GM23338 (cell line): ENCODE measurements around the gene ARID1B. TPM values are rescaled to one million over a fixed set of nuclear protein-coding genes. Genes with fewer than 3 reads are reported as not detected.

ENCODE experiments used
- ATAC-seq: fragments of 200-7000 bp; cut with Tn5 transposase; 3 replicates; pipeline ENCODE4 v1.9.1; 2020
- DNase-seq: peaks from one replicate; pipeline ENCODE4 v3.0.0-alpha.2; 2015; ENCODE audit warnings: low spot score
- H2AFZ ChIP-seq: fragments of 200-600 bp; sonication (generic); 2 replicates; pipeline ENCODE4 v1.8.0; 2016; ENCODE audit warnings: antibody characterized with exemption, mild to moderate bottlenecking, moderate library complexity
- H3F3A ChIP-seq: fragments of 200-600 bp; sonication (generic); replicated peaks from 2 replicates; pipeline ENCODE4 v1.8.0; 2017; ENCODE audit warnings: antibody characterized with exemption, mixed run types, low read depth
- H3K27ac ChIP-seq: fragments of 200-600 bp; sonication (generic); 2 replicates; pipeline ENCODE4 v1.6.1; 2016; ENCODE audit warnings: low read depth
- H3K27me3 ChIP-seq: fragments of 200-600 bp; sonication (generic); 2 replicates; pipeline ENCODE4 v1.8.0; 2016; ENCODE audit warnings: mild to moderate bottlenecking, mixed run types, moderate library complexity; ENCODE audit not compliant: insufficient read depth
- H3K36me3 ChIP-seq: fragments of 200-600 bp; sonication (generic); 2 replicates; pipeline ENCODE4 v1.8.0; 2016; ENCODE audit warnings: mild to moderate bottlenecking; ENCODE audit not compliant: insufficient read depth
- H3K4me1 ChIP-seq: fragments of 200-600 bp; sonication (generic); 2 replicates; pipeline ENCODE4 v1.8.0; 2016; ENCODE audit warnings: mild to moderate bottlenecking, moderate library complexity; ENCODE audit not compliant: insufficient read depth
- H3K4me2 ChIP-seq: fragments of 200-600 bp; sonication (generic); 2 replicates; pipeline ENCODE4 v1.7.1; 2017; ENCODE audit warnings: mixed run types
- H3K4me3 ChIP-seq: fragments of 200-600 bp; sonication (generic); 2 replicates; pipeline ENCODE4 v1.6.1; 2016; ENCODE audit warnings: mixed run types
- H3K79me2 ChIP-seq: fragments of 200-600 bp; sonication (generic); replicated peaks from 2 replicates; pipeline ENCODE4 v1.8.0; 2017; ENCODE audit warnings: mild to moderate bottlenecking; ENCODE audit not compliant: insufficient read depth
- H3K9me2 ChIP-seq: fragments of 200-600 bp; sonication (generic); 2 replicates; pipeline ENCODE4 v1.8.0; 2017; ENCODE audit not compliant: insufficient read depth
- H4K20me1 ChIP-seq: fragments of 200-600 bp; sonication (generic); replicated peaks from 2 replicates; pipeline ENCODE4 v1.8.0; 2017; ENCODE audit warnings: mild to moderate bottlenecking; ENCODE audit not compliant: insufficient read depth
- H3K27ac Mint-ChIP-seq: 2 replicates; pipeline ENCODE4 v1.8.0; 2020; ENCODE audit warnings: inconsistent platforms, mild to moderate bottlenecking, moderate library complexity, mixed read lengths
- H3K27me3 Mint-ChIP-seq: 3 replicates; pipeline ENCODE4 v1.8.0; 2022; ENCODE audit warnings: low read depth, mild to moderate bottlenecking, moderate library complexity, mixed read lengths, inconsistent platforms; ENCODE audit not compliant: insufficient read depth, poor library complexity
- H3K36me3 Mint-ChIP-seq: 3 replicates; pipeline ENCODE4 v1.8.0; 2021; ENCODE audit warnings: low read depth, mild to moderate bottlenecking, inconsistent platforms, moderate library complexity, mixed read lengths
- H3K4me1 Mint-ChIP-seq: 3 replicates; pipeline ENCODE4 v1.8.0; 2020; ENCODE audit warnings: mild to moderate bottlenecking, inconsistent platforms, mixed read lengths
- H3K4me3 Mint-ChIP-seq: 3 replicates; pipeline ENCODE4 v1.8.0; 2021; ENCODE audit warnings: moderate library complexity, mild to moderate bottlenecking, inconsistent platforms, mixed read lengths
- H3K9me3 Mint-ChIP-seq: 3 replicates; pipeline ENCODE4 v1.8.0; 2020; ENCODE audit warnings: moderate library complexity, mild to moderate bottlenecking, inconsistent platforms, mixed read lengths
- CREB1 ChIP-seq: fragments of 250-450 bp; sonication (Bioruptor Pico); IDR thresholded peaks from 2 replicates; pipeline ENCODE4 v1.5.0; 2020; ENCODE audit warnings: low read depth, mild to moderate bottlenecking, moderate library complexity
- EZH2 ChIP-seq: fragments of 200-600 bp; sonication (generic); IDR thresholded peaks from one replicate; pipeline ENCODE4 v1.8.0; 2017; ENCODE audit warnings: antibody characterized with exemption, mild to moderate bottlenecking, low read depth; ENCODE audit not compliant: unreplicated experiment
- NANOG ChIP-seq: IDR thresholded peaks from 2 replicates; pipeline ENCODE4 v1.6.1; 2016; ENCODE audit warnings: antibody characterized with exemption, borderline replicate concordance
- POLR2AphosphoS5 ChIP-seq: IDR thresholded peaks from 2 replicates; pipeline ENCODE4 v1.6.1; 2016; ENCODE audit warnings: antibody characterized with exemption, low read depth
- STAT1 ChIP-seq: IDR thresholded peaks from one replicate; pipeline ENCODE4 v1.6.1; 2016; ENCODE audit warnings: antibody characterized with exemption; ENCODE audit not compliant: unreplicated experiment
- ZNF331 ChIP-seq: fragments of 250-450 bp; sonication (Bioruptor Pico); IDR thresholded peaks from 2 replicates; pipeline ENCODE4 v1.5.0; 2020; ENCODE audit warnings: low read depth, mild to moderate bottlenecking, moderate library complexity
- polyA plus RNA-seq: library from polyadenylated mRNA; unstranded; fragments of >200 nt; fragmentation: Nextera tagmentation; extraction: Ambion mirVana; gene quantifications from 2 replicates; pipeline ENCODE4 v1.2.1, GENCODE V29; 2016
- total RNA-seq: library from RNA; depleted of rRNA; stranded (reverse); fragments of >200 nt; shearing (Covaris generic); gene quantifications from 2 replicates; pipeline ENCODE4 v1.2.3, GENCODE V29; 2014
- TF ChIP-seq, protein P1 (sequence below): IDR thresholded peaks from one replicate; pipeline ENCODE4 v1.6.1; 2018; ENCODE audit warnings: antibody characterized with exemption; ENCODE audit not compliant: unreplicated experiment
- TF ChIP-seq, protein P2 (sequence below), 2 experiments: fragments of 200-600 bp in 1 of 2; sonication (generic) in 1 of 2; conservative IDR thresholded peaks; 2 replicates each; pipeline versions ENCODE4 v1.5.1 to v1.6.1; 2016 to 2017; ENCODE audit warnings: antibody characterized with exemption in 2 of 2, low read depth in 2 of 2, mild to moderate bottlenecking in 2 of 2, moderate library complexity in 1 of 2
- TF ChIP-seq, protein P3 (sequence below): fragments of 250-450 bp; sonication (Bioruptor Pico); IDR thresholded peaks from 2 replicates; pipeline ENCODE4 v1.5.0; 2020; ENCODE audit warnings: mild to moderate bottlenecking, moderate library complexity

ARID1B gene
- total and polyA plus RNA-seq, 2 experiments from 2014 or later = 59.3 to 72.2 TPM

DNA sequence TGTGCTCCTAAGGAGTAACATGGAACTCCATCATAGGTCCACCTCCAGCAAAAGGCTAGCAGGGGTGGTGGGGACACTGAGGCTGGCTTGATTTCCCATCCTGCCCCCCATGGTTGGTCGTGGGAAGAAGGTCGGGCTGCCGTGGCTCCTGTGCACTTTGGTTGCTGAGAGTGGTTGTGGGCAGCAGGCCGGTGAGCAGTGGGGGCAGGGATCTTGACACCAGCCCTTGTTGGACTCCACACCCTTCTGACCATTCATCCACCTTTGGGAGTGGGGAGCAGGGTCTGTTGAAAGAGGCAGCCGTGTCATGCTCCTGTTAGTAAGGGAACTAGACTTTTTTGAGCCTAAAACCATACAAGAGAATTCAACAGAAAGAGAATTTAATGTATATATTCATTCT, 175.2 kb downstream of the ARID1B start (continued):
- TF ChIP-seq, protein P1, sequence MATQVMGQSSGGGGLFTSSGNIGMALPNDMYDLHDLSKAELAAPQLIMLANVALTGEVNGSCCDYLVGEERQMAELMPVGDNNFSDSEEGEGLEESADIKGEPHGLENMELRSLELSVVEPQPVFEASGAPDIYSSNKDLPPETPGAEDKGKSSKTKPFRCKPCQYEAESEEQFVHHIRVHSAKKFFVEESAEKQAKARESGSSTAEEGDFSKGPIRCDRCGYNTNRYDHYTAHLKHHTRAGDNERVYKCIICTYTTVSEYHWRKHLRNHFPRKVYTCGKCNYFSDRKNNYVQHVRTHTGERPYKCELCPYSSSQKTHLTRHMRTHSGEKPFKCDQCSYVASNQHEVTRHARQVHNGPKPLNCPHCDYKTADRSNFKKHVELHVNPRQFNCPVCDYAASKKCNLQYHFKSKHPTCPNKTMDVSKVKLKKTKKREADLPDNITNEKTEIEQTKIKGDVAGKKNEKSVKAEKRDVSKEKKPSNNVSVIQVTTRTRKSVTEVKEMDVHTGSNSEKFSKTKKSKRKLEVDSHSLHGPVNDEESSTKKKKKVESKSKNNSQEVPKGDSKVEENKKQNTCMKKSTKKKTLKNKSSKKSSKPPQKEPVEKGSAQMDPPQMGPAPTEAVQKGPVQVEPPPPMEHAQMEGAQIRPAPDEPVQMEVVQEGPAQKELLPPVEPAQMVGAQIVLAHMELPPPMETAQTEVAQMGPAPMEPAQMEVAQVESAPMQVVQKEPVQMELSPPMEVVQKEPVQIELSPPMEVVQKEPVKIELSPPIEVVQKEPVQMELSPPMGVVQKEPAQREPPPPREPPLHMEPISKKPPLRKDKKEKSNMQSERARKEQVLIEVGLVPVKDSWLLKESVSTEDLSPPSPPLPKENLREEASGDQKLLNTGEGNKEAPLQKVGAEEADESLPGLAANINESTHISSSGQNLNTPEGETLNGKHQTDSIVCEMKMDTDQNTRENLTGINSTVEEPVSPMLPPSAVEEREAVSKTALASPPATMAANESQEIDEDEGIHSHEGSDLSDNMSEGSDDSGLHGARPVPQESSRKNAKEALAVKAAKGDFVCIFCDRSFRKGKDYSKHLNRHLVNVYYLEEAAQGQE = no peak
- TF ChIP-seq NANOG (no peak), POLR2AphosphoS5 (no peak)

DNA sequence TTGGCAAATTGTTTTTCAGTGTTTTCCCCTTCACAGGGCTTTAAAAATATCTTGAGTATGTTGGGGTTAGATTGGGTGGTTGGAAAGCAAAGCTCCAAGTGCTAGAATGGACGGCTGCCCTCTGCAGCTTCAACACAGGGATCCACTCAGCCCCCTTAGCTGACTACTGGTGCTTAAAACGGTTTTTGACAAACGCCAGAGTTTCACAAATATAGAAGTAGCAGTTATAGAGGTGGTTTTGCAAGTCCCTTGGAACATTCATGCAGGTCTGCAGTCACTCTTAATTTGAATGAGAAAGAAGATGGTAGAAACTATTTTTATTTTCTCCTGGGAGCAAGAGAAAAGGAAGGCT, 175.9 kb downstream of the ARID1B start:
- Histone ChIP-seq H3K4me2 (peak overlapping the region; percentile 52), H4K20me1 (no peaks in the 10 kb centered on the region; the same call in 1 of the 2 replicates), H3K36me3 (no peaks in the 10 kb centered on the region), H3F3A (no peaks in the 10 kb centered on the region), H3K9me2 (no peaks in the 10 kb centered on the region), H3K4me1 (peaks cover 44% of the 10 kb centered on the region), H2AFZ (no peak overlapping the region), H3K27me3 (no peaks in the 10 kb centered on the region), H3K4me3 (no peak overlapping the region; the same call in 1 of the 2 replicates), H3K79me2 (peaks cover 100% of the 10 kb centered on the region), H3K27ac (no peak overlapping the region)
- TF ChIP-seq STAT1 (no peak), ZNF331 (CRISPR knock-in tag) (no peak), CREB1 (CRISPR knock-in tag) (no peak), EZH2 (no peak), NANOG (no peak)
- TF ChIP-seq, protein P2, sequence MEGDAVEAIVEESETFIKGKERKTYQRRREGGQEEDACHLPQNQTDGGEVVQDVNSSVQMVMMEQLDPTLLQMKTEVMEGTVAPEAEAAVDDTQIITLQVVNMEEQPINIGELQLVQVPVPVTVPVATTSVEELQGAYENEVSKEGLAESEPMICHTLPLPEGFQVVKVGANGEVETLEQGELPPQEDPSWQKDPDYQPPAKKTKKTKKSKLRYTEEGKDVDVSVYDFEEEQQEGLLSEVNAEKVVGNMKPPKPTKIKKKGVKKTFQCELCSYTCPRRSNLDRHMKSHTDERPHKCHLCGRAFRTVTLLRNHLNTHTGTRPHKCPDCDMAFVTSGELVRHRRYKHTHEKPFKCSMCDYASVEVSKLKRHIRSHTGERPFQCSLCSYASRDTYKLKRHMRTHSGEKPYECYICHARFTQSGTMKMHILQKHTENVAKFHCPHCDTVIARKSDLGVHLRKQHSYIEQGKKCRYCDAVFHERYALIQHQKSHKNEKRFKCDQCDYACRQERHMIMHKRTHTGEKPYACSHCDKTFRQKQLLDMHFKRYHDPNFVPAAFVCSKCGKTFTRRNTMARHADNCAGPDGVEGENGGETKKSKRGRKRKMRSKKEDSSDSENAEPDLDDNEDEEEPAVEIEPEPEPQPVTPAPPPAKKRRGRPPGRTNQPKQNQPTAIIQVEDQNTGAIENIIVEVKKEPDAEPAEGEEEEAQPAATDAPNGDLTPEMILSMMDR (conservative IDR thresholded peaks at IDR 0.05; ENCODE audit: low read depth in 2 of 2) = no peak
- TF ChIP-seq, protein P3, sequence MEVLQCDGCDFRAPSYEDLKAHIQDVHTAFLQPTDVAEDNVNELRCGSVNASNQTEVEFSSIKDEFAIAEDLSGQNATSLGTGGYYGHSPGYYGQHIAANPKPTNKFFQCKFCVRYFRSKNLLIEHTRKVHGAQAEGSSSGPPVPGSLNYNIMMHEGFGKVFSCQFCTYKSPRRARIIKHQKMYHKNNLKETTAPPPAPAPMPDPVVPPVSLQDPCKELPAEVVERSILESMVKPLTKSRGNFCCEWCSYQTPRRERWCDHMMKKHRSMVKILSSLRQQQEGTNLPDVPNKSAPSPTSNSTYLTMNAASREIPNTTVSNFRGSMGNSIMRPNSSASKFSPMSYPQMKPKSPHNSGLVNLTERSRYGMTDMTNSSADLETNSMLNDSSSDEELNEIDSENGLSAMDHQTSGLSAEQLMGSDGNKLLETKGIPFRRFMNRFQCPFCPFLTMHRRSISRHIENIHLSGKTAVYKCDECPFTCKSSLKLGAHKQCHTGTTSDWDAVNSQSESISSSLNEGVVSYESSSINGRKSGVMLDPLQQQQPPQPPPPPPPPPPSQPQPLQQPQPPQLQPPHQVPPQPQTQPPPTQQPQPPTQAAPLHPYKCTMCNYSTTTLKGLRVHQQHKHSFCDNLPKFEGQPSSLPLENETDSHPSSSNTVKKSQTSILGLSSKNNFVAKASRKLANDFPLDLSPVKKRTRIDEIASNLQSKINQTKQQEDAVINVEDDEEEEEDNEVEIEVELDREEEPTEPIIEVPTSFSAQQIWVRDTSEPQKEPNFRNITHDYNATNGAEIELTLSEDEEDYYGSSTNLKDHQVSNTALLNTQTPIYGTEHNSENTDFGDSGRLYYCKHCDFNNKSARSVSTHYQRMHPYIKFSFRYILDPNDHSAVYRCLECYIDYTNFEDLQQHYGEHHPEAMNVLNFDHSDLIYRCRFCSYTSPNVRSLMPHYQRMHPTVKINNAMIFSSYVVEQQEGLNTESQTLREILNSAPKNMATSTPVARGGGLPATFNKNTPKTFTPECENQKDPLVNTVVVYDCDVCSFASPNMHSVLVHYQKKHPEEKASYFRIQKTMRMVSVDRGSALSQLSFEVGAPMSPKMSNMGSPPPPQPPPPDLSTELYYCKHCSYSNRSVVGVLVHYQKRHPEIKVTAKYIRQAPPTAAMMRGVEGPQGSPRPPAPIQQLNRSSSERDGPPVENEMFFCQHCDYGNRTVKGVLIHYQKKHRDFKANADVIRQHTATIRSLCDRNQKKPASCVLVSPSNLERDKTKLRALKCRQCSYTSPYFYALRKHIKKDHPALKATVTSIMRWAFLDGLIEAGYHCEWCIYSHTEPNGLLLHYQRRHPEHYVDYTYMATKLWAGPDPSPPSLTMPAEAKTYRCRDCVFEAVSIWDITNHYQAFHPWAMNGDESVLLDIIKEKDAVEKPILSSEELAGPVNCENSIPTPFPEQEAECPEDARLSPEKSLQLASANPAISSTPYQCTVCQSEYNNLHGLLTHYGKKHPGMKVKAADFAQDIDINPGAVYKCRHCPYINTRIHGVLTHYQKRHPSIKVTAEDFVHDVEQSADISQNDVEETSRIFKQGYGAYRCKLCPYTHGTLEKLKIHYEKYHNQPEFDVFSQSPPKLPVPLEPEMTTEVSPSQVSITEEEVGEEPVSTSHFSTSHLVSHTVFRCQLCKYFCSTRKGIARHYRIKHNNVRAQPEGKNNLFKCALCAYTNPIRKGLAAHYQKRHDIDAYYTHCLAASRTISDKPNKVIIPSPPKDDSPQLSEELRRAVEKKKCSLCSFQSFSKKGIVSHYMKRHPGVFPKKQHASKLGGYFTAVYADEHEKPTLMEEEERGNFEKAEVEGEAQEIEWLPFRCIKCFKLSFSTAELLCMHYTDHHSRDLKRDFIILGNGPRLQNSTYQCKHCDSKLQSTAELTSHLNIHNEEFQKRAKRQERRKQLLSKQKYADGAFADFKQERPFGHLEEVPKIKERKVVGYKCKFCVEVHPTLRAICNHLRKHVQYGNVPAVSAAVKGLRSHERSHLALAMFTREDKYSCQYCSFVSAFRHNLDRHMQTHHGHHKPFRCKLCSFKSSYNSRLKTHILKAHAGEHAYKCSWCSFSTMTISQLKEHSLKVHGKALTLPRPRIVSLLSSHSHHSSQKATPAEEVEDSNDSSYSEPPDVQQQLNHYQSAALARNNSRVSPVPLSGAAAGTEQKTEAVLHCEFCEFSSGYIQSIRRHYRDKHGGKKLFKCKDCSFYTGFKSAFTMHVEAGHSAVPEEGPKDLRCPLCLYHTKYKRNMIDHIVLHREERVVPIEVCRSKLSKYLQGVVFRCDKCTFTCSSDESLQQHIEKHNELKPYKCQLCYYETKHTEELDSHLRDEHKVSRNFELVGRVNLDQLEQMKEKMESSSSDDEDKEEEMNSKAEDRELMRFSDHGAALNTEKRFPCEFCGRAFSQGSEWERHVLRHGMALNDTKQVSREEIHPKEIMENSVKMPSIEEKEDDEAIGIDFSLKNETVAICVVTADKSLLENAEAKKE (CRISPR knock-in tag) = no peak
- Mint-ChIP-seq H3K27ac (peak overlapping the region; percentile 78), H3K4me1 (peaks cover 56% of the 10 kb centered on the region), H3K27me3 (no peaks in the 10 kb centered on the region), H3K36me3 (no peaks in the 10 kb centered on the region), H3K4me3 (peak overlapping the region; percentile 28; the same call in 2 of the 3 replicates), H3K9me3 (no peaks in the 10 kb centered on the region)
- peak; percentile 29; the same call in 2 of the 3 replicates for ATAC-seq
- DNase-seq = no peak
